GDM1 (cell line): ENCODE measurements around the gene TTLL13.
"Not testable (repeated sequence)": the region's sequence is repeated elsewhere in the genome, so short reads cannot be mapped to it uniquely, and the experiment has no call there.

ENCODE experiments used
- DNase-seq: peaks from one replicate; lab custom pipeline; 2025; lab: John Stamatoyannopoulos, UW

The TTLL13 gene

DNA sequence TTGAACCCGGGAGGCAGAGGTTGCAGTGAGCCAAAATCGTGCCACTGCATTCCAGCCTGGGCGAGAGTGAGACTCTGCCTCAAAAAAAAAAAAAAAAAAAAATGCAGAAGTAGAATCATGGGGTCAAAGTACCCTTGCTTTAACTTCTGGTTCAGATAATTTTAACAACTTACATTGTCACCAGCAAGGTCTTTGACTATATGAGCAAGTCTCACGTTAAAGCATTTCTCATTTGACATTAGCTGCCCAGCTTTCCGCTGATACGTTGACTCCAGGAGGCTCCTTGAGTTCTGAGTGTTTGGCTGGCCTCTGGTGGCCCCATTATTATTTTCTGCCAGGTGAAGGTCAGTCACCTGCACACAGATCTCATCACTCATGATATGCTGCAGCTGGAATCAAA, 32.3 kb downstream of the TTLL13 start:
- not testable (repeated sequence) for DNase-seq

DNA sequence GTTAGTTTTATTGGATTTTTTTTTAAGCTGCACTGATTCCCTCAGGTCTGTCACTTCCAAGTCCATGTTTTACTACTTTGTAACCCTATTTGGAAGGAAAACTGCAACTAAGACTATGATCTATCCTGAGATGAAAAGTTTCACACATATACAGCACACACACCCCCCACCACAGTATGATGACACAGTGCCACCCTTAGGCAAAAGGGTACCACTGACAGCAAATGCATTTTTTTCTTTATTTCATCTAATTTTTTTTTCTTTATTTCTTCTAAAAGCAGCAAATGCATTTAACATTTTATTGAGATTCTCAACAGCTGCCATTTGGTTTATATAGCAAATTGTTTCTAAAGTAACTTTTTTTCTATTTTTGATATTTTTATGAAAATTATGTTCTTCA, 37.3 kb downstream of the TTLL13 start:
- DNase-seq = no peak

DNA sequence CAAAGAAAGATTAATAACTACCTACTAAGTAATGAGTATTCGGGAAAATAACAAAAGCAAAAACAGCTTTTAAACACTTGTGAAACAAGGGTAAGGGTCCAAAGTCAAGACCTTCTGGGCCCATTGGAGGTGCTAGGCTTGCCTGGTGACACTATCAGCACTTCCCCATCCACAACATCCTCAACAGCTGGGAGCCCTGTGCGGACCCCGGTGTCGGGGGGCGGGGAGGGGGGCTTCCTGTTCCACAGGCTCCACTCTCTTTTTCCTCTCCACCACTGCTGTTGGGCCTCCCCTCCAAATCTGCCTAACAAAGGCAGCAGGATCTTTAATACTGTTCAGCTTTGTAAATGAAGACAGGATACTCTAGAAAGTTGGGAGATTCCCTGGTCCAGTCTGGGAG, 37.7 kb downstream of the TTLL13 start:
- peak; percentile 24 for DNase-seq

DNA sequence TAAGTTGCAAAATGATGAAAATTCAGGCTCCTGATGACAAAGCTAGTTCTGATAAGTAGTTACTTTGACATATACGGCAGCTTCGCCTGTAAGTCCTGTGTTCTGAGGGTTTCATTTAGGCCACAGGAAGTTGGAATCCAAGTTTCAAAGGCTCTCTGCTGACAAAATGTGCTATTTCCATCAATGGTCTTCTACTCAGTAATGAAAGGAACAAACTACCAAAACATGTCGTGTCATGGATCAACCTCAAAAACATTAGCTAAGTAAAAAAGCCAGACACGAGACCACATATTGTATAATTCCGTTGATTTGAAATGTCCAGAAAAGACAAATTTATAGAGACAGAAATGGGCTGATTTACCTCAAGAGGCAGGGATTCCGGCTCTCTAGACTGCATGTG, 38.6 kb downstream of the TTLL13 start:
- no peak for DNase-seq

DNA sequence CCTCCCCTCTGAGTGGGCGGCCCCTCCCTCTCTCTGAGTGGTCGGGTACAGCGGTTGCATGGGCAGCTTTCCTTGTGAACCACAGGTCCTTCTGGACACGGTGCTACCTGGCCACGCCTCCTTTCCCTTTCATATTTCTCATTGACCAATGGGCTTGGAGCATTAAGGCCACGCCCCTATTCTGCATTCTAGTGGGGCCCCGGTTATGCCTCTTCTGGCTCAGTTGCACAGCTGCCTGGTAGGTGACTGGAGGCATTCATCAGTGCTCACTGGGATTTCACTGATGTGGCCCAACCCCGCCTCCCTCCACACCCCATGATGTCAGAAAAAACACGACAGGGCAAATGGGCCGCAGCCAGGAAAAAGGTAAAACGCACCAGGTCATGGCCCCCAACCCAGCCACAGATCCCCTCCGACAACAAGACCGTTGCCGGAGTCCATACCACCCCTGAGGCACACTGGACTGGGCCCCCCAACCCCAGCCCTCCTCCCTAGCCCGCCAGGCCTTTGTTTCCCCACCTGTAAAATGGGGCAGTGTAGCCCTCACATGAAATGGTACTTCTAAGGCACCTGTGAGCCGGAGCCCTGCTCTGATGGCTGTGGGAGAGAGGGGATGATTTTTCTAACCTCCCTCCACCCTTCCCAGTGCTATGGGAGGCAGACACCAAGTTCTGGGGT, 42.5 kb downstream of the TTLL13 start:
- no peak for DNase-seq

DNA sequence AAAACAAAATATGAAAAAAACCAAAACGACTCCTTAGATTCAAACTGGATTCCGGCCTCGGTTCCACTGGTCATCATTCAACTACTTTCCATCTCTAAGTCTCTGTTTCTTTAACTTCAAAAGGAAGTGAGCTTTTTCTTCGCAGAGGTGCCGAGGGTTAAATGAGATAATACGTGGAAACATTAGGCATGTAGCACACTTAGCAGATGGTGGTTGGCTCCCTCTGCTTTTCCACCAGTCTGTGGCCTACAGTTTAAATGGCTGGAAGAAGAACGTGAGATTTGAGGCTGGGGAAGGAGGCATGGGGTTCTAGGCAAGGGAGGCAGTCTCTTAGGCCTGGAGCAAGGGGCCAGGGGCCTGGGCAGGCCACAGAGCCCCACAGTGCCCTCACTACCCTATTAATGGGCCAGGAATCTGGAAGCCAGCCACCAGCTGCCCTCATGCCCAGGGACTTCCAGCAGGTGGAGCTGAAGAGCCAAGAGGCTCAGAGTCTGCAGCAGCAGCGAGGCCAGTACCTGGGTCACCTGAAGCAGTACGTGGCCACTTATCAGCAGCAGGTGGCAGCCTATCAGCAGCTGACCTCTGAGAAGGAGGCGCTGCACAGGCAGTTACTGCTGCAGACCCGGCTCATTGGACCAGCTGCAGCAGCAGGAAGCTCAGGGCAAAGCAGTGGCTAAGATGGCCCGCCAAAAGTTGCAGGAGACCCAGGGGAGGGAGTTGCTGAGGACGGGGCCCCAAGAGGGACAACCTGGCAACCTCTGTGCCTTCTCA, 43.9 kb downstream of the TTLL13 start:
- peak; percentile 59 for DNase-seq

DNA sequence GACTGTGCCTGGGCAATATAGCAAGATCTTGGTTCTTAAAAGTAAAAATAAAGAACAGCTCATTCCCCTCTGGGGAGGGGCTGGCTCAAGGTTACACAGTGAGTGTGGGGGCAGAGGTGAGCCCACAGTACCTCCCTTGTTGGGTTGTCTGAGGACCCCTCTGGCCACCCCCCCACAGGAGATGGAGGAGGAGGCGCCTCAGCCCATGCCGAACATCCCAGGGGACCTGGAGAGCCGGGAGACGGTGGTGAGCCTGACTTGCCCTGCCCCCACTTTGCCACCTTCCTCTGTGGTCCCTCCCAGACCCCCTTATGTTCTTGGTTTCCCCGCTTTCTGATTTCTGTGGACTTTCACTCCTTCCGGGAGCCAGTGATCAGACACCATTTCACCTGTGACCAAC, 44.8 kb downstream of the TTLL13 start:
- no peak for DNase-seq

DNA sequence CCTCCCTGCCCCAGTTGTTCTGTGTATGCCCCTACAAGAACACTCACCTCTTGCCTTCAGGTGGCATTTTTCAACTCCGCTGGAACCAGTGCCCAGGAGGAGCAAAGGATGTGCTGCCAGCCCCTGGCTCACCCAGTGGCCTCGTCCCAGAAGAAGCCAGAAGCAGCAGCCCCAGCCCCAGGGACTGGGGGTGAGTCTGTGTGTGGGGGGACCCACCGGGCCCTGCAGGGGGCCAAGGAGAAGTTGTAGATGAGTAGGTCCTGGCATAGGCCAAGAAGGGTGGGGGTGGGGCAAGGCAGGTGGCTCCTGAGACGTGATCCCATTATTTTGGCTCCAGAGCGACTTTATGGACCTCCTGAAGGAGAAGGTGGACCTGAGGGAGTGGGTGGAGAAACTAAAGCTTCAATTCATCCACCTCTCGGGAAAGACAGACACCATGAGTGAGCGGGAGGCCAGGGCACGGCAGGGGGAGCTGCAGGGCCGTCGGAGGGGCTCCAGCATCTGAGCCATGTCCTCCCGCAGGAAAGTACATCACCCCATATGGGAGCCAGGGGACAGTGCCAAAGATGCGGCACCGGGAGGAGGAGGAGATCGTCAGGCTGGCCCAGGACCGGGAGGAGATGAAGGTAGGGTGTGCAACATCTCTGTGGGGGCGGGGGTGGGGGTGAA, 45.4 kb downstream of the TTLL13 start:
- no peak for DNase-seq

DNA sequence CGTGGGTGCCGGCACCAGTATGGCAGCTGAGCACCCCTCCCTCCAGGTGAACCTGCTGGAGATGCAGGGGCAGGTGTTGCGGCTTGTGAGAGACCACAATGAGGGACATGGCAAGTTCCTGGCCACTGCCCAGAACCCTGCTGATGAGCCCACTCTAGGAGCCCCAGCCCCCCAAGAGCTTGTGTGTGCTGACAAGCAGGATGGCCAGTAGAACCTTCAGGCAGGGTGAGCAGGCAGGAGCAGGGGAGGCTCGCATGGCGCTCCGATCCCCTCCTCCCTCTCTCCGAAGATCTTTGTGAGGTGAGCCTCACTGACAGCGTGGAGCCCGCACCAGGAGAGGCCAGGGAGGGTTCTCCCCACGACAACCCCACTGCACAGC, 45.9 kb downstream of the TTLL13 start:
- DNase-seq = no peak

DNA sequence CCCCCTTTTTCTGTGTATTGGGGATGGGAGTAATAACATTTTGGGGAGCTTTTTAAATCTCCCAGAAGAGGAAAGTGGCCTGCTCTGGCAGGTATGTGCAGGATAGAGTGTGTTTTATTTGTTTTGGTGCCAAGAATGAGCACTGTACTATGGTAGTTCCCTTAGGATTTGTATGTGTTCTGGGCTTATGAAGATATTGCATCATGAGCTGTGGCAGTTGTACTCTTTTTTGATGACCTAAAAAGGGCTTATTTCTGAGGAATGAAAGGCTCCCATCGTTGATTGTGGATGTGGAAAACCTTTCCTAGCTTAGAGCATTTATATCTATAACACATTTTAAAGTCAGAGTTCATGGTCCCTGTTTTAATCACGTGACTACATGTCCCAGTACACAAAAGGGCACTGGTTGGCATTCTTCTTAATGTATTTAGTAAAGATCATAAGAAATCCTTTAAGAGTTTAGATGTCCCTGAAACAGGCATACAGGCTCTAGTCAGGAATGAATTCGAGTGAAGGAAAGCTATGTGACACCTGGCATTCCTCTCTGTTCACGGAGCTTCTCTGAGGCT, 47.0 kb downstream of the TTLL13 start:
- DNase-seq = not testable (repeated sequence)

DNA sequence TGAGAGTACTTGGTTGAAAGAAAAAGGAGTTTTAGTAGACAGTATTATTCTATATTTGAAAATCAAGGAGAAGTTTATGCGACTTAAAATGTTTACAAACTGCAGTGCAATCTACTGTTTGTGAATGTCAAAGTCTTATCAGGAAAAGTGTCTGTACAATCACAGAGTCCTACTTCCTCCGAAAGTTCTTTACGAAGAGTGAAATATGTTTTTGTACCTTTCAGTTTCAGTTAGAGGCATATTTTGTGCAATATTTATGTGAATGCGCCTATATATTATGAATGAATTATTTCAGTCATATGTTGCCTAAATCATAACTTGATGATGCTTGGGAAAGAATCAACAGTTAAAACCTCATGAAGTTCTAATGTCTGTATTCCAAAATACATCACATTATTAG, 47.7 kb downstream of the TTLL13 start:
- no peak for DNase-seq

DNA sequence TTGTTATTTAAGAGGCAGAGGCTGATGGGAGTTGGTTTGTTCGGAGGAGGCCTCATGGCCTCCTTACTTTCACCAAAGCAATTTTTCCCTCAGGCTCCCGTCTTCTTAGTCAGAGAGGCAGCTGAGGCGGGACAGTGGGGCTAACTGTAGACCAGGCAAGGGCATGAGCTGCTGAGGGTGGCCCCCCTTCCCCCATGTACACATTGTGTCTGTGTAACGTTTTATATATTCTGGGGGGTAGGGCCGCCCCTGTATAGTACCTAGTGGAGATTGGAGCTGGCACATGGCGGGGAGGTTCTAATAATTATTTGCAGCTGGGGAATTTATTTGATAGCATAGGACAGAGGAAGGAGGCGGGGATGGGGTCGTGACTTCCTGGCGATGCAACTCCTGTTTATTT, 51.2 kb downstream of the TTLL13 start:
- DNase-seq = no peak

DNA sequence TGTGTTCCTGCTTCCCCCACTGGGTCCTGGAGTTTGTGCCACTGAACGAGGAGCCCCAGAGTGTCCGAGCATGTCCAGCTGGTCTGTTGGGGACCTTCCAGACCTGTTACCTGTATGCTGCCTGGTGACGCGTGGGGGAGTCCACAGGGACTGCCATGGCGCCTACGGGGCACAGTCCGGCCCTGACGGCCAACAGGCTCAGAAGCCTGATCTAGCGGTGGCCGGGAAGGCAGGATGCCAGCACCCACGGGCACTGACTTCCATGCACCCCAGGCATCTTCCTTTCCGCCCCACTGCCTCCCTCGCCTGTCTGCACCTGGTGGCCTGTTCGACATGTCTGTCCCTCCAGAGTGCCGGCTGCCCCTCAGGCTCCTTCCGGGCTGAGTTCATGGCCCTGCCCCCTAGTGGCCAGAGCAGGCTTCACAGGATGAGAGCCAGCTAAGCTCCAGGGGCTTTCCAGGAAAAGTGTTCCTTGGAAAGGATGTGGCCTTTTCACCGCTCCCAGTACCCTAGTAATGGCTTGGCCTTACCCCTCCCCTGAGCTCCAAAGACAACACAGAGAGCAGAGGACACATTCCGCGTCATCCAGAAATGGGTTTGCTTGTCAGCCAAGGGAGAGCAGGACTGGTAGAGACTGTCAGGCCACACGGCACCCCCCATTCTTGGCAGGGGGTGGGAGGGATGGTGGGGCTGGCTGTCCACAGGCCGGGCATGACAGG, 51.8 kb downstream of the TTLL13 start:
- DNase-seq = no peak

DNA sequence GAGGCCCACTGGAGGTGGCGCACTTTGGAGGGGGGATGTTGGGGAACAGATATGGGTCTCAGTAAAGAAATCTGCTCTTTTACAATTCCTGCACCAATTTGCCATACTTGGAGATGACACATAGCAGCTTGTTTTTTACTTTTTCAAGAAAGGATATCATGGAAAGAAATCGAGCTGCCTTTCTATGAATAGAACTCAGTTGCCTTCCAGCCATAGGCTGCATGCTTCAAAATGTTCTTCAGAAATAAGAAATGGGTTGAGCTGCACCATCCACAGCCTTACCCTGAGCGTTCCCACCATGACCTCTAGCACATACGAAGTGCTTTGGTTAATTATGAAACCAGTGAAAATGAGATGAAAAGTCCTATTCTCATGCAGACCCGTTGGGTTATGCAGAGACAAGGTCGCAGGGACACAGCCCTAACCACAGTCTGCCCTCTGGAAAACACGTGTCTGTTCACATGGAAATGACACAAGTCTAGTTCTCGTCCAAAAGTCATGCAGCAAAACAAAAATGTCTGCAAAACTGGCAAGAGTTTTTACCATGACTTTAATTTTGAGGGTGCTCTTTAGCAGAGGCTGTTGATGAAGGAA, 52.4 kb downstream of the TTLL13 start:
- no peak for DNase-seq

DNA sequence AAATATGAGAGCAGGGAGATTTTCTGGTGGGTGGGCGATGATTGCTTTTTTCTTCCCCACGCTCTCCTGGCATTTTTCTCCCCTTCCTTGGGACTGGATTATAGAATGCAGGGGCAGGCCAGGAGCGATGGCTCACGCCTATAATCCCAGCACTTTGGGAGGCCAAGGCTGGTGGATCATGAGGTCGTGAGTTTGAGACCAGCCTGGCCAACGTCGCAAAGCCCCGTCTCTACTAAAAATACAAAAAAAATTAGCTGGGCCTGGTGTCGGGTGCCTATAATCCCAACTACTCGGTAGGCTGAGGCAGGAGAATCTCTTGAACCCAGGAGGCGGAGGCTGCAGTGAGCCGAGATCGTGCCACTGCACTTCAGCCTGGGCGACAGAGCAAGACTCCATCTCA, 56.0 kb downstream of the TTLL13 start:
- not testable (repeated sequence) for DNase-seq

DNA sequence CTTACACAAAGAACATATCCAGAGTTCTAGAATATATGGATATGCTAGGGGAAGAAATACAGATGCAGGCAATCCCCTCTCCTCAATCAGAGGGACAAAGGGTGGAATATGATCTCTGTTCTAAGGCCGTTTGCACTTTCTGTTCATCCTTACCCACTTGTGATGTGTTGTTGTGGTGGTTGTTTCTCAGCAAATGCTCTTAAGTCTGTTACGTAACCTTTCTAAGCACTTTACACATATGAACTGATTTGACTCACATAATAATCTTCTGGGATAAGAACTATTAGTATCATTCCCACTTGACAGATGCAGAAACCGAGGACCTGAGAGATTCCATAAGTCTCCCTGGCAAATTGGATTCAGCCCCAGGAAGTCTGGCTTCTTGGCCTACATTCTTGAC, 56.6 kb downstream of the TTLL13 start:
- no peak for DNase-seq

DNA sequence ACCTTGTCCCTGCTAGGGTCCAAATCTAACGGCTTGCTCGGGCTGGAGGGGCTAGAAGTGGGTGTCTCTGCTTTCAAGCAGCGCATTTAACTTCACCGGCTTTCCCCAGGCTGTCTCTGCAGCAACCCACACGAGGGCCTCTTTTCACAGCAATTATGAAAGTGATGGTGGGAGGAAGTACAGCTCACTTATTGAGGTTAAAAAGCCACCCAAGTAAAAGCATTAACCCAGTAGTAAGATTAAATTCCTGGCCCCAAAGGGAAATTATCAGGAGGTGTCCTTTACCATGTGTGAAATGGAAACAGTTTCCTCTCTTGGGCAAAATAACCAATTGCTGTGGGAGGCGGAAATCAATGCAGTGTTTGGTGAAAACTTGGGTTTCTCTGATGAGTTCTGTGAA, 57.2 kb downstream of the TTLL13 start:
- DNase-seq = no peak

DNA sequence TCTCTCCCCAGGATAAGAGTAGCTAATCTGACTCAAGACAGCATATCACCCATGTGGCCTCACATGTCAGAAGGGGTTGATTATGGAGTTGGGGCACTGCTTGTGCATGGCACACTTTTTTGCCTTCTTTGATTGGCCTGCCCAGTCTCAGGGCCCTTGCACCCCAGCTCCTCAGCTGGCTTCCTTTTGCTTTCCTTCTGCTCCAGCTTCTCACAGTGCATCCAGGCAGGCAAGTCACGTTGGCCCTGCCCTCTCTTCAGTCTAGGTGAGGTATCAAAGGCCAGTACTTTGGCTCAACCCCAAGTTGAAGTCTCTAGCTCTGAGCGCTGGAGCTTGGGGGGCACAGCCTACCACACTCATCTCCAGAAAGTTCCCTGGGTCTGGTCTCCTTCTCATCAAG, 58.3 kb downstream of the TTLL13 start:
- no peak for DNase-seq

DNA sequence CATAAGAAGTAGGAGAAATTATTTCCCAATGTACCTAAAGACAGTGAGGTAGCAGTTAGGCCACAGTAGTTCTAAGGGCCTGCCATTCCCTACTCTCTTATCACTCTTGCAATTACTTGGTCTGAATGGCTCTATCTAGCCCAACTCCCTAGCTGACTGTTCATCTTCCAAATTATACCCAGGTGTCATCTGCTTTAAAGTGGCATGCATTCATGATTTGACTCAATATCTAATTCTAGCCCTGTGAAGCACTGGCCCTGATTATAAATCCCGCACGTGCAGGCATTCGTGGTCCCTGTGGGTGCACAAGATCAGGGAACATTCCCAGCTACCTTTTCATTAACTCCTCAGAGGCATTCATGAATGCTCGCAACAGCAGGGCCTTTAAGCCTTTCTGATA, 59.7 kb downstream of the TTLL13 start:
- no peak for DNase-seq
